ENCODE measurements around the gene KCND2. TPM values are rescaled to one million over a fixed set of nuclear protein-coding genes. Genes with fewer than 3 reads are reported as not detected.

KCND2 gene
- total and polyA plus RNA-seq, 2 donors from 2014 or later: 0.19 TPM; not detected in 1

DNA sequence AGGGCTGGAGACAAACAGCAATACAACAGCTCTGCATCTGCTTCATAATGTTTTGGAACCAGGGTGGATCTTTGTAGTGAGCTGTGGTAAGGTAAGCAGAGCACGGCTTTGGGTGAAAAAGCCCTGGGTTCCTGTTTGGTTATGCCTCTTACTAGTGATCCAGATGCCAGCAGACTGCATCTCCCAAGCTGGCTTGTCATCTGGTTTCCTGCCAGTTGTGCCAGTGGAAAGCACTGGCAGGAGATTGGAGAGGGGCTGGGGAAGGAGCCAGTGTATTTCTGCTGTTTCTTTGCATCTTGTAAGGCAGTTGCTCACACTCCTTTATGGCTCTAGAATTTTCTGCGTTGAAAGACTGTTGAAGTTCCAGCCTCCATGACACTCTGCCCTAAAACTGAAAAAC lies 447.3 kb downstream of the KCND2 start:
- Histone ChIP-seq H3K9me3 (ENCODE audit: control insufficient read depth in 2 of 3, insufficient read depth in 1 of 3, low read length in 3 of 3) (no peaks in the 10 kb centered on the region), H3K4me3 (ENCODE audit: low read length in 3 of 3) (no peak overlapping the region), H3K27me3 (ENCODE audit: control insufficient read depth, insufficient read depth, low read length) (no peaks in the 10 kb centered on the region), H3K4me1 (ENCODE audit: control insufficient read depth in 2 of 3, insufficient read depth in 2 of 3, low read depth in 1 of 3, low read length in 3 of 3) (no peaks in the 10 kb centered on the region), H3K27ac (ENCODE audit: low read depth in 2 of 2, low read length in 2 of 2) (no peak overlapping the region), H3K36me3 (ENCODE audit: control insufficient read depth in 2 of 3, insufficient read depth in 3 of 3, low read length in 3 of 3) (no peaks in the 10 kb centered on the region), H3K9ac (ENCODE audit: low read length in 3 of 3) (no peak overlapping the region)
- no peak for DNase-seq
- intact Hi-C loops (cut with DNase I): no loop called here
- TF ChIP-seq, protein P1, sequence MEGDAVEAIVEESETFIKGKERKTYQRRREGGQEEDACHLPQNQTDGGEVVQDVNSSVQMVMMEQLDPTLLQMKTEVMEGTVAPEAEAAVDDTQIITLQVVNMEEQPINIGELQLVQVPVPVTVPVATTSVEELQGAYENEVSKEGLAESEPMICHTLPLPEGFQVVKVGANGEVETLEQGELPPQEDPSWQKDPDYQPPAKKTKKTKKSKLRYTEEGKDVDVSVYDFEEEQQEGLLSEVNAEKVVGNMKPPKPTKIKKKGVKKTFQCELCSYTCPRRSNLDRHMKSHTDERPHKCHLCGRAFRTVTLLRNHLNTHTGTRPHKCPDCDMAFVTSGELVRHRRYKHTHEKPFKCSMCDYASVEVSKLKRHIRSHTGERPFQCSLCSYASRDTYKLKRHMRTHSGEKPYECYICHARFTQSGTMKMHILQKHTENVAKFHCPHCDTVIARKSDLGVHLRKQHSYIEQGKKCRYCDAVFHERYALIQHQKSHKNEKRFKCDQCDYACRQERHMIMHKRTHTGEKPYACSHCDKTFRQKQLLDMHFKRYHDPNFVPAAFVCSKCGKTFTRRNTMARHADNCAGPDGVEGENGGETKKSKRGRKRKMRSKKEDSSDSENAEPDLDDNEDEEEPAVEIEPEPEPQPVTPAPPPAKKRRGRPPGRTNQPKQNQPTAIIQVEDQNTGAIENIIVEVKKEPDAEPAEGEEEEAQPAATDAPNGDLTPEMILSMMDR (IDR thresholded peaks at IDR 0.05; ENCODE audit: borderline replicate concordance, extremely low read depth, insufficient read depth): no peak
- no peak for FAIRE-seq

DNA sequence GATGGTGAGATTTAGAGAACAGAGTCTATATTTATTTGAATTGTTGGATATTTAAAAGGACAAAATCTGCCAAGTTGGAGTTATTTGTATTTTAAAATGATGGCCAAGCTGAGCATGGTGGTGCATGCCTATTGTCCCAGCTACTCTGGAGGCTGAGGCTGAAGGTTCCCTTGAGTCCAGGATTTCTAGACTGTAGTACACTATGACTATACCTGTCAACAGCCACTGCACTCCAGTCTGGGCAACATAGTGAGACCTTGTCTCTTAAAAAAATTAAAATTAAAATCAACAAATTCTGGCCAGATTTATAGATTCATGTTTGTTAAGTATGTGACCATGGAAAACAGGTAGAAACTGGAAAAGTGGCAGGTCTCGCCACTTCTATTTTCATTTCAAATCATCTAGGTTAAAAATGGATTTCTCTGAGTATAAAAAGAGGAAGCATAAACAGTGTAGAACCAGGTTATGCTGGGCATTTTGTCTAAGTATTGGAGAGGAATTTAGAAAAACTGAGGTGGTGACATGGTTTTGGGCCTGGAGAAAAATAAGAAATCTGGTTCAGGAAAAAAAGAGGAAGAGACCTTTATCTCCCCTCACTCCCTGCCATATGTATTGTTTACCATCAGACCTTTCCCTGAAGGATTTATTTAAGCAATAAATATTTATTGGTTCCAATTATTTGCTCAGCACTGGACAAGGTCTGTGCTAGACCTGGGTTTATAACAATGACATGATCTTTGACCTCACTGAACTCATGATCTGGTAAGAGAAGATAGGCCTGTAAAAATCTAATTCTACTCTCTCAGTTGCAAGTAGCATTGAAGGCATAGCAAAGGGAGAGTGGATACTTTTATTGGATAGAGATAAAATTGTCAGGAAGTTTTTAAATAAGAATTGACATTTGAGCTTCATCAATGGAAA lies 450.8 kb downstream of the KCND2 start:
- Histone ChIP-seq H3K4me3 (ENCODE audit: low read length in 3 of 3) (no peak overlapping the region), H3K36me3 (ENCODE audit: control insufficient read depth in 2 of 3, insufficient read depth in 3 of 3, low read length in 3 of 3) (no peaks in the 10 kb centered on the region), H3K27ac (ENCODE audit: low read depth in 2 of 2, low read length in 2 of 2) (no peak overlapping the region), H3K4me1 (ENCODE audit: control insufficient read depth in 2 of 3, insufficient read depth in 2 of 3, low read depth in 1 of 3, low read length in 3 of 3) (no peaks in the 10 kb centered on the region), H3K9me3 (ENCODE audit: control insufficient read depth in 2 of 3, insufficient read depth in 1 of 3, low read length in 3 of 3) (no peaks in the 10 kb centered on the region), H3K27me3 (ENCODE audit: control insufficient read depth, insufficient read depth, low read length) (no peaks in the 10 kb centered on the region), H3K9ac (ENCODE audit: low read length in 3 of 3) (no peak overlapping the region)
- DNase-seq (no peak), FAIRE-seq (no peak)
- TF ChIP-seq, protein P1 (IDR thresholded peaks at IDR 0.05; ENCODE audit: borderline replicate concordance, extremely low read depth, insufficient read depth): no peak
- intact Hi-C loops (cut with DNase I): no loop called here

DNA sequence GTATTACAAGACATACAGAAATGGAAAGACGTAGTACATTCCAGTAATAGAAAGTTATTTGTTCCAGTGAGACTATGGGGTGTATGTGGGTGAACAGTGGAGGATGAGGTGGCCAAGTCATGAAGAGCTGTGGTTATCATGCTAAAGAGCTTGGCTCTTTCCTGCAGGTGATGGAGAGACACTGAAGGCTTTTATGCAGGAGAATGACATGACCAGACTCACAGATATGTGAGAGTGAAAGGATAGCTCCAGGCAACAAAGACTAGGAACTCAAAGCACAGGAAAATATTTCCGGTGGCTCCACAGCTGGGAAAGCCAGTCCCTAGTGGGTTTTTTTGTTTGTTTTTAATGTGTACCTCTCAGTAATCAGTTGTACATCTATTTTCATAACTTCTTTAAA lies 451.5 kb downstream of the KCND2 start:
- Histone ChIP-seq H3K36me3 (ENCODE audit: control insufficient read depth in 2 of 3, insufficient read depth in 3 of 3, low read length in 3 of 3) (no peaks in the 10 kb centered on the region), H3K4me3 (ENCODE audit: low read length in 3 of 3) (no peak overlapping the region), H3K27ac (ENCODE audit: low read depth in 2 of 2, low read length in 2 of 2) (no peak overlapping the region), H3K9me3 (ENCODE audit: control insufficient read depth in 2 of 3, insufficient read depth in 1 of 3, low read length in 3 of 3) (no peaks in the 10 kb centered on the region), H3K9ac (ENCODE audit: low read length in 3 of 3) (no peak overlapping the region), H3K27me3 (ENCODE audit: control insufficient read depth, insufficient read depth, low read length) (no peaks in the 10 kb centered on the region), H3K4me1 (ENCODE audit: control insufficient read depth in 2 of 3, insufficient read depth in 2 of 3, low read depth in 1 of 3, low read length in 3 of 3) (no peaks in the 10 kb centered on the region)
- intact Hi-C loops (cut with DNase I): no loop called here
- DNase-seq (no peak), FAIRE-seq (no peak)
- TF ChIP-seq, protein P1 (IDR thresholded peaks at IDR 0.05; ENCODE audit: borderline replicate concordance, extremely low read depth, insufficient read depth): no peak
